HepG2 (cell line): Measurements from ENCODE around the gene TUT4. TPM values are rescaled to one million over a fixed set of nuclear protein-coding genes. Genes with fewer than 3 reads are reported as not detected.
A peak's percentile ranks its signal among the peaks of the same experiment; 100 is the strongest.

Source experiments
- HMG20A ChIP-seq: IDR thresholded peaks from 2 replicates; pipeline ENCODE4 v1.6.1; 2016; ENCODE audit warnings: borderline replicate concordance
- HNF4G ChIP-seq, 2 experiments: sonication (generic) in 1 of 2; formaldehyde crosslinking in 1 of 2; IDR thresholded peaks; 2 replicates each; pipeline versions ENCODE4 v1.4.0 to v1.6.1; 2011 to 2020; ENCODE audit warnings: borderline replicate concordance in 2 of 2, low read depth in 2 of 2, mild to moderate bottlenecking in 2 of 2, low read length in 1 of 2, missing genetic modification reagents in 1 of 2, moderate library complexity in 1 of 2
- KLF6 ChIP-seq: IDR thresholded peaks from 2 replicates; pipeline ENCODE4 v1.8.0; 2016; ENCODE audit warnings: missing biosample characterization, missing genetic modification reagents
- MED1 ChIP-seq: sonication (generic); formaldehyde crosslinking; IDR thresholded peaks from 2 replicates; pipeline ENCODE4 v1.4.0; 2020; ENCODE audit warnings: missing genetic modification reagents
- MTF2 ChIP-seq: sonication (generic); formaldehyde crosslinking; IDR thresholded peaks from 2 replicates; pipeline ENCODE4 v1.5.0; 2020; ENCODE audit warnings: missing genetic modification reagents, borderline replicate concordance
- MXI1 ChIP-seq: IDR thresholded peaks from 3 replicates; pipeline ENCODE4 v1.6.1; 2012; ENCODE audit warnings: low read depth, low read length, inconsistent platforms, borderline replicate concordance
- RBM39 ChIP-seq: fragments of 200-400 bp; formaldehyde crosslinking; IDR thresholded peaks from one replicate; pipeline ENCODE4 v1.6.1; 2018; ENCODE audit warnings: antibody characterized with exemption, mild to moderate bottlenecking, low read depth, low read length; ENCODE audit not compliant: poor library complexity, severe bottlenecking
- ZNF30 ChIP-seq: sonication (generic); formaldehyde crosslinking; IDR thresholded peaks from 2 replicates; pipeline ENCODE4 v1.5.0; 2020; ENCODE audit warnings: mild to moderate bottlenecking, missing genetic modification reagents
- ZNF441 ChIP-seq: sonication (generic); formaldehyde crosslinking; IDR thresholded peaks from 2 replicates; pipeline ENCODE4 v1.7.0; 2021; ENCODE audit warnings: missing genetic modification reagents, borderline replicate concordance
- ZNF501 ChIP-seq: sonication (generic); formaldehyde crosslinking; IDR thresholded peaks from 2 replicates; pipeline ENCODE4 v1.5.1; 2020; ENCODE audit warnings: mild to moderate bottlenecking, moderate library complexity, missing genetic modification reagents
- ZNF546 ChIP-seq: sonication (generic); formaldehyde crosslinking; conservative IDR thresholded peaks from 2 replicates; pipeline ENCODE4 v1.8.1; 2023; ENCODE audit warnings: mild to moderate bottlenecking, missing genetic modification reagents
- ZNF709 ChIP-seq: sonication (generic); formaldehyde crosslinking; IDR thresholded peaks from 2 replicates; pipeline ENCODE4 v1.5.0; 2020; ENCODE audit warnings: mild to moderate bottlenecking, missing genetic modification reagents
- ZSCAN12 ChIP-seq: sonication (generic); formaldehyde crosslinking; IDR thresholded peaks from 2 replicates; pipeline ENCODE4 v1.9.0; 2021; ENCODE audit warnings: mild to moderate bottlenecking, missing genetic modification reagents
- ZSCAN21 ChIP-seq: sonication (generic); formaldehyde crosslinking; IDR thresholded peaks from 2 replicates; pipeline ENCODE4 v1.8.0; 2022; ENCODE audit warnings: mild to moderate bottlenecking, missing genetic modification reagents, moderate library complexity, borderline replicate concordance
- polyA plus RNA-seq, 8 experiments: library from polyadenylated mRNA; depleted of rRNA in 3 of 8; stranded (reverse) in 7 of 8; unstranded in 1 of 8; fragments of >200 nt; fragmentation: Illumina TruSeq in 4 of 8; extraction: Trizol in 4 of 8; gene quantifications; 2 replicates each; pipeline versions ENCODE4 v1.2.1 to v1.2.3, GENCODE V29; 2011 to 2016; ENCODE audit warnings: low read depth in 4 of 8, missing spikeins in 1 of 8, mixed read lengths in 1 of 8; ENCODE audit not compliant: insufficient read depth in 1 of 8
- total RNA-seq, 5 experiments: library from RNA; depleted of rRNA; stranded (reverse); fragments of >200 nt; fragmentation: Illumina TruSeq; extraction: Trizol; gene quantifications; 2 replicates each; pipeline ENCODE4 v1.2.3, GENCODE V29; 2016; ENCODE audit warnings: low read depth in 1 of 5
- TF ChIP-seq, protein P1 (sequence below), 2 experiments: sonication (generic) in 1 of 2; formaldehyde crosslinking in 1 of 2; IDR thresholded peaks; 2 replicates each; pipeline versions ENCODE4 v1.5.1 to v1.6.1; 2011 to 2020; ENCODE audit warnings: borderline replicate concordance in 1 of 2, low read depth in 1 of 2, low read length in 1 of 2, mild to moderate bottlenecking in 1 of 2, missing genetic modification reagents in 1 of 2, moderate library complexity in 1 of 2
- TF ChIP-seq, protein P2 (sequence below): IDR thresholded peaks from 2 replicates; pipeline ENCODE4 v1.6.1; 2016; ENCODE audit warnings: low read depth, control low read depth
- TF ChIP-seq, protein P3 (sequence below): sonication (generic); formaldehyde crosslinking; IDR thresholded peaks from 2 replicates; pipeline ENCODE4 v1.5.0; 2020; ENCODE audit warnings: missing genetic modification reagents, mild to moderate bottlenecking, borderline replicate concordance
- TF ChIP-seq, protein P4 (sequence below): sonication (generic); formaldehyde crosslinking; conservative IDR thresholded peaks from 2 replicates; pipeline ENCODE4 v1.8.1; 2023; ENCODE audit warnings: missing genetic modification reagents
- TF ChIP-seq, protein P5 (sequence below): sonication (generic); formaldehyde crosslinking; IDR thresholded peaks from 2 replicates; pipeline ENCODE4 v1.4.0; 2020; ENCODE audit warnings: missing genetic modification reagents

TUT4 gene
- total and polyA plus RNA-seq, 2 of the 13 experiments (the other 11 are each of a cell fraction or from before 2014, with no cell fraction given) = 44.7 to 53.5 TPM

DNA sequence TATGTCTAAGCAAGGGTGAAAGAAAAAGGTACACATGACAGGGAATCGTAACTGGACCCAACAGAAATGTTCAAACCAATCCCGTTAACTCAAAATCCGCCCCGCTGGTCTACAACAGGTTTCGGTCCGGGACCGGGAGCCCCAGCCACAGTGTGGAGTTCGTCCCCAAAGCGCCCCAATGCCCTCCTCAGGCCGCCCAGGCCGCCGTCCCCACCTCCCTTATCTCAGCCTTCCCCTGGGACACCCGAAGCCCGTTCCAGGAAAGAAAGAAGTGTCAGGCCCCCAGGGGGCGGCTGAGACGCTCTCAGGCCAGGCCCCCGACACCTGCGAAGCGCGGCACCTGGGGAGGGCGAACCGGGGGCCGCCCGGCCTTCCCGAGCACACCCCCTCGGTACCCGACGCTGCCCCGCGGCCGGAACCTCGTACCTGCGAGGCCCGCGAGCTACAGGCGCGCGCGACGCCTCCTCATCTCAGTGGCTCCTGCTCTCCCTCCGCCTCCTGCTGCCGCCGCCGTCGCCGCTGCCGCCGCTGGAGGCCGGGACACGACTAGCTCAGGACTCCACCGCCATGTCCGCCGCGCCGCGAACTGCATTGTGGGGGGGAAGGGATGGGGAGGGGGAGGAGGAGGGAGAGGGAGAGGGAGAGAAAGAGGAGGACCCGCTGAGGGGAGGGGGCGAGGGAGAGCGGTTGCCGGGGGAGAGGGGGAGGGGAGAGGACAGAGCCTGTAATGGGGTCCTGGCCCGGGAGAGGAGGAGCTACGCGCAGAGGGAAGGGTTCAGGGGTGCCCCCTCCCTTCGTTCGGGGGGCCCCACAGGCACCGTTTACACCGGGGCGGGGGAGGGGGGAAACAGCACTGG, at the start of gene TUT4 (continued):
- TF ChIP-seq, protein P1, sequence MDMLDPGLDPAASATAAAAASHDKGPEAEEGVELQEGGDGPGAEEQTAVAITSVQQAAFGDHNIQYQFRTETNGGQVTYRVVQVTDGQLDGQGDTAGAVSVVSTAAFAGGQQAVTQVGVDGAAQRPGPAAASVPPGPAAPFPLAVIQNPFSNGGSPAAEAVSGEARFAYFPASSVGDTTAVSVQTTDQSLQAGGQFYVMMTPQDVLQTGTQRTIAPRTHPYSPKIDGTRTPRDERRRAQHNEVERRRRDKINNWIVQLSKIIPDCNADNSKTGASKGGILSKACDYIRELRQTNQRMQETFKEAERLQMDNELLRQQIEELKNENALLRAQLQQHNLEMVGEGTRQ (IDR thresholded peaks at IDR 0.05; ENCODE audit: low read depth, low read length) = no peak
- TF ChIP-seq, protein P1 (CRISPR knock-in tag; IDR thresholded peaks at IDR 0.05; ENCODE audit: borderline replicate concordance) = 0 out of 2 replicates have a peak, but pooled peaks have one; percentile 27
- TF ChIP-seq MTF2 (CRISPR knock-in tag) (peak; percentile 38; the same call in 1 of the 2 replicates), ZSCAN12 (CRISPR knock-in tag) (0 out of 2 replicates have a peak, but pooled peaks have one; percentile 50), ZNF441 (peak; percentile 45; the same call in 1 of the 2 replicates), ZSCAN21 (peak; percentile 51; the same call in 1 of the 2 replicates), MED1 (0 out of 2 replicates have a peak, but pooled peaks have one; percentile 19), ZNF30 (CRISPR knock-in tag) (no peak), HNF4G (IDR thresholded peaks at IDR 0.05; ENCODE audit: borderline replicate concordance, low read depth, low read length) (no peak), HNF4G (CRISPR knock-in tag; IDR thresholded peaks at IDR 0.05; ENCODE audit: borderline replicate concordance, low read depth) (no peak), ZNF709 (CRISPR knock-in tag) (0 out of 2 replicates have a peak, but pooled peaks have one; percentile 22), ZNF546 (peak; percentile 78), RBM39 (peak; percentile 8), ZNF501 (CRISPR knock-in tag) (peak; percentile 81), KLF6 (0 out of 2 replicates have a peak, but pooled peaks have one; percentile 3), MXI1 (0 out of 3 replicates have a peak, but pooled peaks have one; percentile 12), HMG20A (CRISPR knock-in tag) (no peak)
- TF ChIP-seq, protein P2, sequence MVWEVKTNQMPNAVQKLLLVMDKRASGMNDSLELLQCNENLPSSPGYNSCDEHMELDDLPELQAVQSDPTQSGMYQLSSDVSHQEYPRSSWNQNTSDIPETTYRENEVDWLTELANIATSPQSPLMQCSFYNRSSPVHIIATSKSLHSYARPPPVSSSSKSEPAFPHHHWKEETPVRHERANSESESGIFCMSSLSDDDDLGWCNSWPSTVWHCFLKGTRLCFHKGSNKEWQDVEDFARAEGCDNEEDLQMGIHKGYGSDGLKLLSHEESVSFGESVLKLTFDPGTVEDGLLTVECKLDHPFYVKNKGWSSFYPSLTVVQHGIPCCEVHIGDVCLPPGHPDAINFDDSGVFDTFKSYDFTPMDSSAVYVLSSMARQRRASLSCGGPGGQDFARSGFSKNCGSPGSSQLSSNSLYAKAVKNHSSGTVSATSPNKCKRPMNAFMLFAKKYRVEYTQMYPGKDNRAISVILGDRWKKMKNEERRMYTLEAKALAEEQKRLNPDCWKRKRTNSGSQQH = peak; percentile 79; the same call in 1 of the 2 replicates
- TF ChIP-seq, protein P3, sequence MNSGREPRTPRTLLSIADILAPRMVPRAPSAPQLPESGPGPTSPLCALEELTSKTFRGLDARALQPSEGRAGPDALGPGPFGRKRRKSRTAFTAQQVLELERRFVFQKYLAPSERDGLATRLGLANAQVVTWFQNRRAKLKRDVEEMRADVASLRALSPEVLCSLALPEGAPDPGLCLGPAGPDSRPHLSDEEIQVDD (CRISPR knock-in tag) = peak; percentile 32; the same call in 1 of the 2 replicates
- TF ChIP-seq, protein P4, sequence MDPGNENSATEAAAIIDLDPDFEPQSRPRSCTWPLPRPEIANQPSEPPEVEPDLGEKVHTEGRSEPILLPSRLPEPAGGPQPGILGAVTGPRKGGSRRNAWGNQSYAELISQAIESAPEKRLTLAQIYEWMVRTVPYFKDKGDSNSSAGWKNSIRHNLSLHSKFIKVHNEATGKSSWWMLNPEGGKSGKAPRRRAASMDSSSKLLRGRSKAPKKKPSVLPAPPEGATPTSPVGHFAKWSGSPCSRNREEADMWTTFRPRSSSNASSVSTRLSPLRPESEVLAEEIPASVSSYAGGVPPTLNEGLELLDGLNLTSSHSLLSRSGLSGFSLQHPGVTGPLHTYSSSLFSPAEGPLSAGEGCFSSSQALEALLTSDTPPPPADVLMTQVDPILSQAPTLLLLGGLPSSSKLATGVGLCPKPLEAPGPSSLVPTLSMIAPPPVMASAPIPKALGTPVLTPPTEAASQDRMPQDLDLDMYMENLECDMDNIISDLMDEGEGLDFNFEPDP (CRISPR knock-in tag) = 0 out of 2 replicates have a peak, but pooled peaks have one; percentile 63
- TF ChIP-seq, protein P5, sequence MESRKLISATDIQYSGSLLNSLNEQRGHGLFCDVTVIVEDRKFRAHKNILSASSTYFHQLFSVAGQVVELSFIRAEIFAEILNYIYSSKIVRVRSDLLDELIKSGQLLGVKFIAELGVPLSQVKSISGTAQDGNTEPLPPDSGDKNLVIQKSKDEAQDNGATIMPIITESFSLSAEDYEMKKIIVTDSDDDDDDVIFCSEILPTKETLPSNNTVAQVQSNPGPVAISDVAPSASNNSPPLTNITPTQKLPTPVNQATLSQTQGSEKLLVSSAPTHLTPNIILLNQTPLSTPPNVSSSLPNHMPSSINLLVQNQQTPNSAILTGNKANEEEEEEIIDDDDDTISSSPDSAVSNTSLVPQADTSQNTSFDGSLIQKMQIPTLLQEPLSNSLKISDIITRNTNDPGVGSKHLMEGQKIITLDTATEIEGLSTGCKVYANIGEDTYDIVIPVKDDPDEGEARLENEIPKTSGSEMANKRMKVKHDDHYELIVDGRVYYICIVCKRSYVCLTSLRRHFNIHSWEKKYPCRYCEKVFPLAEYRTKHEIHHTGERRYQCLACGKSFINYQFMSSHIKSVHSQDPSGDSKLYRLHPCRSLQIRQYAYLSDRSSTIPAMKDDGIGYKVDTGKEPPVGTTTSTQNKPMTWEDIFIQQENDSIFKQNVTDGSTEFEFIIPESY (CRISPR knock-in tag) = no peak
